KMS-11 (cell line): ENCODE results near the gene ATG10.
"Not testable (repeated sequence)": the region's sequence is repeated elsewhere in the genome, so short reads cannot be mapped to it uniquely, and the experiment has no call there.

ENCODE experiments used
- H2AFZ ChIP-seq: fragments of 200-600 bp; sonication (generic); 2 replicates; pipeline ENCODE4 v1.6.1; 2016; ENCODE audit warnings: antibody characterized with exemption, mixed run types, low read depth
- H3K27ac ChIP-seq: fragments of 200-600 bp; sonication (generic); 2 replicates; pipeline ENCODE4 v1.6.1; 2016; ENCODE audit warnings: mild to moderate bottlenecking, mixed run types
- H3K27me3 ChIP-seq: fragments of 200-600 bp; sonication (generic); 2 replicates; pipeline ENCODE4 v1.6.1; 2017; ENCODE audit warnings: mild to moderate bottlenecking, low read depth, mixed run types, moderate library complexity; ENCODE audit not compliant: insufficient read depth
- H3K36me3 ChIP-seq: fragments of 200-600 bp; sonication (generic); 2 replicates; pipeline ENCODE4 v1.6.1; 2017; ENCODE audit warnings: mild to moderate bottlenecking, mixed run types; ENCODE audit not compliant: insufficient read depth
- H3K4me1 ChIP-seq: fragments of 200-600 bp; sonication (generic); 2 replicates; pipeline ENCODE4 v1.6.1; 2016; ENCODE audit warnings: mild to moderate bottlenecking, low read depth, mixed run types; ENCODE audit not compliant: poor library complexity, severe bottlenecking
- H3K4me2 ChIP-seq: fragments of 200-600 bp; sonication (generic); 2 replicates; pipeline ENCODE4 v1.7.0; 2016; ENCODE audit warnings: mild to moderate bottlenecking, mixed run types
- H3K4me3 ChIP-seq: fragments of 200-600 bp; sonication (generic); IDR thresholded peaks from 2 replicates; pipeline ENCODE4 v1.6.1; 2017; ENCODE audit warnings: low read depth, low read length, mixed read lengths; ENCODE audit not compliant: insufficient read depth
- H3K79me2 ChIP-seq: fragments of 200-600 bp; sonication (generic); 2 replicates; pipeline ENCODE4 v1.6.1; 2016; ENCODE audit warnings: low read depth, mixed run types; ENCODE audit not compliant: insufficient read depth
- H3K9ac ChIP-seq: fragments of 200-600 bp; sonication (generic); 2 replicates; pipeline ENCODE4 v1.6.1; 2016; ENCODE audit warnings: mild to moderate bottlenecking, mixed run types
- H4K20me1 ChIP-seq: fragments of 200-600 bp; sonication (generic); 2 replicates; pipeline ENCODE4 v1.6.1; 2016; ENCODE audit warnings: mild to moderate bottlenecking, mixed run types; ENCODE audit not compliant: insufficient read depth
- TF ChIP-seq, protein P1 (sequence below): fragments of 200-600 bp; sonication (generic); conservative IDR thresholded peaks from 2 replicates; pipeline ENCODE4 v1.6.1; 2017; ENCODE audit warnings: low read depth, mild to moderate bottlenecking, antibody characterized with exemption, low read length, moderate library complexity, mixed read lengths

ATG10 gene

DNA sequence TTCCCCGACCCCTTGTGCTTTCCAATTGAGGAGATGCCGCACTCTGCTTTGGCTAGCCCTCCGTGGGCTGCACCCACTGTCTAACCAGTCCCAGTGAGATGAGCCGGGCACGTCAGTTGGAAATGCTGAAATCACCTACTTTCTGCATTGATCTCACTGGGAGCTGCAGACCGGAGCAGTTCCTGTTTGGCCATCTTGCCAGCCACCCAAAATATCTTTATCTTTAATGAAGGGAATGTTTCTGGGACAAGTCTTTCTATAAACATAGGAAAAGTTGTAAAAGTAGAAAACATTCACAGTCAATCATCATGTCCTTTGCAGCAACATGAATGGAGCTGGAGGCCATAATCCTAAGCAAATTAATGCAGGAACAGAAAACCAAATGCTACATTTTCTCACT, 158.8 kb downstream of the ATG10 start:
- no peaks in the 10 kb centered on the region for H3K79me2 ChIP-seq
- no peaks in the 10 kb centered on the region for H3K4me1 ChIP-seq
- no peaks in the 10 kb centered on the region for H4K20me1 ChIP-seq
- no peaks in the 10 kb centered on the region for H3K27me3 ChIP-seq
- no peak overlapping the region for H2AFZ ChIP-seq
- no peaks in the 10 kb centered on the region for H3K36me3 ChIP-seq
- no peak overlapping the region for H3K9ac ChIP-seq
- TF ChIP-seq, protein P1, sequence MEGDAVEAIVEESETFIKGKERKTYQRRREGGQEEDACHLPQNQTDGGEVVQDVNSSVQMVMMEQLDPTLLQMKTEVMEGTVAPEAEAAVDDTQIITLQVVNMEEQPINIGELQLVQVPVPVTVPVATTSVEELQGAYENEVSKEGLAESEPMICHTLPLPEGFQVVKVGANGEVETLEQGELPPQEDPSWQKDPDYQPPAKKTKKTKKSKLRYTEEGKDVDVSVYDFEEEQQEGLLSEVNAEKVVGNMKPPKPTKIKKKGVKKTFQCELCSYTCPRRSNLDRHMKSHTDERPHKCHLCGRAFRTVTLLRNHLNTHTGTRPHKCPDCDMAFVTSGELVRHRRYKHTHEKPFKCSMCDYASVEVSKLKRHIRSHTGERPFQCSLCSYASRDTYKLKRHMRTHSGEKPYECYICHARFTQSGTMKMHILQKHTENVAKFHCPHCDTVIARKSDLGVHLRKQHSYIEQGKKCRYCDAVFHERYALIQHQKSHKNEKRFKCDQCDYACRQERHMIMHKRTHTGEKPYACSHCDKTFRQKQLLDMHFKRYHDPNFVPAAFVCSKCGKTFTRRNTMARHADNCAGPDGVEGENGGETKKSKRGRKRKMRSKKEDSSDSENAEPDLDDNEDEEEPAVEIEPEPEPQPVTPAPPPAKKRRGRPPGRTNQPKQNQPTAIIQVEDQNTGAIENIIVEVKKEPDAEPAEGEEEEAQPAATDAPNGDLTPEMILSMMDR: no peak
- no peak overlapping the region for H3K4me3 ChIP-seq
- H3K4me2 ChIP-seq: no peak overlapping the region
- H3K27ac ChIP-seq: no peak overlapping the region

GRCh38 chr5:82137205-82137604, 165.4 kb downstream of the ATG10 start:
- no peaks in the 10 kb centered on the region for H3K4me1 ChIP-seq
- TF ChIP-seq, protein P1: no peak
- H3K4me2 ChIP-seq: no peak overlapping the region
- H3K36me3 ChIP-seq: no peaks in the 10 kb centered on the region
- H3K9ac ChIP-seq: no peak overlapping the region
- H3K27ac ChIP-seq: no peak overlapping the region
- no peaks in the 10 kb centered on the region for H3K27me3 ChIP-seq
- no peak overlapping the region for H3K4me3 ChIP-seq
- no peaks in the 10 kb centered on the region for H4K20me1 ChIP-seq
- no peaks in the 10 kb centered on the region for H3K79me2 ChIP-seq
- H2AFZ ChIP-seq: no peak overlapping the region

DNA sequence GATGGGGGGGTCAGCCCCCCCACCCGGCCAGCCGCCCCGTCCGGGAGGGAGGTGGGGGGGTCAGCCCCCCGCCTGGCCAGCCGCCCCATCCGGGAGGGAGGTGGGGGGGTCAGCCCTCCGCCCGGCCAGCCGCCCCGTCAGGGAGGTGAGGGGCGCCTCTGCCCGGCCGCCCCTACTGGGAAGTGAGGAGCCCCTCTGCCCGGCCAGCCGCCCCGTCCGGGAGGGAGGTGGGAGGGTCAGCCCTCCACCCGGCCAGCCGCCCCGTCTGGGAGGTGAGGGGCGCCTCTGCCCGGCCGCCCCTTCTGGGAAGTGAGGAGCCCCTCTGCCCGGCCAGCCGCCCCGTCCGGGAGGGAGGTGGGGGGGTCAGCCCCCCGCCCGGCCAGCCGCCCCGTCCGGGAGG, 168.0 kb downstream of the ATG10 start:
- not testable (repeated sequence) for H3K27ac ChIP-seq, H3K4me2 ChIP-seq, H3K27me3 ChIP-seq, H3K36me3 ChIP-seq, H3K4me3 ChIP-seq, H2AFZ ChIP-seq, H3K79me2 ChIP-seq, H3K4me1 ChIP-seq, H4K20me1 ChIP-seq, H3K9ac ChIP-seq

DNA sequence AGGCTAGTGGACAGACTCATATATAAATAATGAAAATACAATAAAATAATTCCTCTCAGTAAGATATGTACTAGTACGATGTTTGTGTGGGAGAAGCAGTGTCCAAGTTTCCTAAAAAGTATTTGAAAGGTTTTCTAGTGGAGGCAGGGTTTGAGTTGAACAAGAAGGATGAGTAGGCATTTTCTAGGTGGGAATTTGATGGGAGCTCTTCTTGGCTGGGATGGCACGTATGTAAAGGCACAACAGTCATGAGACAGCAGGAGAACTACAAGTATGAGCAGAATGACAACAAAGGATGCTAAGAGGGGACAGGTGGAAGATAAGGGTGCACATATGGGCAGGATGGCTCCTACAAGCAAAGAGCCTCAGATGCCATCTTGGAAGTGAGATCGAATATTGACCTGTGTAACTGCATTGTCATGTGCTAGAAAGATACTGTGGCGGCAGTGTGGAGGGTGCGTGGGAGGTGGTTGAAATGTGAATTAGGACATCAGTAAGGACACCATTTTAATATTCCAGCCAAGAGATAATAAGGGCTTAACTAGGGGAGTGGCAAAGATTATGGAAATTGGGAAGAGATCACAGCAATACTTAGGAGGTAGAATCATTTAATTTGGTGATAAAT, 170.5 kb downstream of the ATG10 start:
- H3K9ac ChIP-seq: no peak overlapping the region
- H2AFZ ChIP-seq: no peak overlapping the region
- H3K79me2 ChIP-seq: no peaks in the 10 kb centered on the region
- no peak overlapping the region for H3K4me2 ChIP-seq
- TF ChIP-seq, protein P1: no peak
- H3K27me3 ChIP-seq: no peaks in the 10 kb centered on the region
- H3K27ac ChIP-seq: no peak overlapping the region
- no peaks in the 10 kb centered on the region for H4K20me1 ChIP-seq
- no peaks in the 10 kb centered on the region for H3K36me3 ChIP-seq
- no peaks in the 10 kb centered on the region for H3K4me1 ChIP-seq
- H3K4me3 ChIP-seq: no peak overlapping the region

DNA sequence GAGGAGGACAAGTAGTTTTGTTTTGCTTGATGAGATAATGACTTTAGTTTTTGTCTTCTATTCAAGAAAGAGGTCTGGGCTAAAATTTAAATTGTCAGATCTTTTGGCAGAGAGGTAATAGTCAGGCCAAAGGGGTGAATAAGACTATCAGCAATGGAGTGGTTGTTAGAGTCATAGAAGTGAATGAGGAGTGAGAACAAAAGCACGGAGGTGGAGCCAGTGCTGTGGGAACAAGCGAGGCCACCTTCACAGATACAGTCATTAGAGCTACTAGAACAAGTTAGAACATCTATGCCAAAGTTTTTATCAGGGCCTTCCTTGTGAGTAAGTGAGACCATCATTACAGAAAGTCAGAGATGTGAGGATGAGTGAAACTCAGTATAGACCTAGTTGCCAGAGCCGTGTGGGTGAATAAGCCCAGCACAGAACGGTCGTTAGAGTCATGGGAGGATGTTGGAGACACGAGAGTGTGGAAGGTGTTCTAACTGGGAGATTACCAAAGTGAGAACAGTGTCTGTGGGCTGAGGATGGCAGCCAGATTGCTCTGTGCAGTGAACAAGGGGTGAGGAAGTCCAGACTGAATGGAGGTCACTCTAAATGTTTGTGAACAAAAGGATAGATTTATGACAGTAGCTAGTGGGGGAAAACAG, 171.2 kb downstream of the ATG10 start:
- H3K27ac ChIP-seq: no peak overlapping the region
- TF ChIP-seq, protein P1: no peak
- H3K4me2 ChIP-seq: no peak overlapping the region

More for the DNA sequence above, 171.2 kb downstream of the ATG10 start:
- H4K20me1 ChIP-seq: no peaks in the 10 kb centered on the region
- no peaks in the 10 kb centered on the region for H3K27me3 ChIP-seq
- no peak overlapping the region for H2AFZ ChIP-seq
- no peaks in the 10 kb centered on the region for H3K36me3 ChIP-seq
- no peak overlapping the region for H3K4me3 ChIP-seq
- H3K9ac ChIP-seq: no peak overlapping the region
- H3K79me2 ChIP-seq: no peaks in the 10 kb centered on the region
- no peaks in the 10 kb centered on the region for H3K4me1 ChIP-seq
